Measurements from ENCODE around the gene PRKAR1A.

DNA sequence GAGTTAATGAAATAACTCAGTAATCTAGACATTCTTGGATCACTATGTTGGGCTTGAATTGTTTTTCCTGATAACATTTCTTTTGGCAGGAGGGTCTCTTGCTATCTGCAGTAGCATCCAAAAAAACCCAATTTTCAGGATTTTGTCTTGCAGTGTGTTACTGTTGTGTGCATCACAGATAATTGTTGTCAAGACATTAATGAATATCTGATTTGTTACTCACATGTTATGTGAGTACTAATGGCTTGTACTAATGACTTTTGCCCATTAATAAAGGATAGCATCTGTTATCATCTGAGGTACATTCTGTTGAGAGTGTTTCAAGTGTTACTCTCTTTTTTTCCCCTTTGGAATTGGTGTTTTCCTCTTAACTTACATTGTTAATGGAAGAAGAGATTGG lies 10.0 kb downstream of the PRKAR1A start:
- TF ChIP-seq CTCF (IDR thresholded peaks at IDR 0.05; ENCODE audit: low read depth, low read length, poor library complexity, severe bottlenecking) (no peak), EZH2phosphoT487 (IDR thresholded peaks at IDR 0.05; ENCODE audit: borderline replicate concordance, low read length) (no peak)

Measured in DOHH2 (cell line).